ENCODE results near the gene ZSCAN20. TPM values are rescaled to one million over a fixed set of nuclear protein-coding genes. Genes with fewer than 3 reads are reported as not detected.
A peak's percentile ranks its signal among the peaks of the same experiment; 100 is the strongest.

Gene ZSCAN20
- total RNA-seq, 2 experiments from 2014 or later = 3.9 to 4.0 TPM

- intact Hi-C loops (cut with micrococcal nuclease; ENCODE audit: unreplicated experiment) = loop anchor here (5.0 kb wide), 1 partner anchor 110 kb away; no protein-coding TSS in a partner anchor
- Histone ChIP-seq H3K9me2 (ENCODE audit: insufficient read depth, low read length) (no peaks in the 10 kb centered on the region), H4K20me1 (ENCODE audit: insufficient read depth, low read length) (no peaks in the 10 kb centered on the region), H3K4me3 (ENCODE audit: low read depth, low read length, poor library complexity, severe bottlenecking) (no peak overlapping the region), H2AFZ (ENCODE audit: low read length) (no peak overlapping the region), H3K4me1 (ENCODE audit: insufficient read depth, low read length, poor library complexity, severe bottlenecking) (peaks cover 42% of the 10 kb centered on the region), H3K79me2 (ENCODE audit: insufficient read depth, low read depth, low read length) (no peaks in the 10 kb centered on the region), H3K9me3 (ENCODE audit: low read length) (no peaks in the 10 kb centered on the region), H3K4me2 (ENCODE audit: low read length) (peak overlapping the region; percentile 33), H3K36me3 (ENCODE audit: insufficient read depth, low read length) (no peaks in the 10 kb centered on the region), H3K27ac (ENCODE audit: low read depth, low read length, poor library complexity, severe bottlenecking) (no peak overlapping the region)
- DNase-seq (ENCODE audit: low spot score) = no peak
- POLR2A ChIA-PET = interaction anchor here (0.7 to 1.3 kb wide), 2 partner anchors 9 to 1568 kb away, joined by 3 to 4 read pairs; no protein-coding TSS in a partner anchor
- CTCF ChIA-PET (ENCODE audit: unreplicated experiment) = no interaction called here
- no peak for TF ChIP-seq EZH2phosphoT487 (IDR thresholded peaks at IDR 0.05; ENCODE audit: borderline replicate concordance, low read depth, low read length)
- TF ChIP-seq CTCF (conservative IDR thresholded peaks at IDR 0.05; ENCODE audit: low read length) = no peak
- BruUV-seq (replicated peaks) = no TSS peak
Measured at GRCh38 chr1:33462405-33463164, 9.9 kb upstream of the ZSCAN20 start.

- H3K9me3 ChIP-seq (ENCODE audit: low read length) = no peaks in the 10 kb centered on the region
- H3K79me2 ChIP-seq (ENCODE audit: insufficient read depth, low read depth, low read length) = no peaks in the 10 kb centered on the region
- POLR2A ChIA-PET = no interaction called here
- H4K20me1 ChIP-seq (ENCODE audit: insufficient read depth, low read length) = no peaks in the 10 kb centered on the region
- TF ChIP-seq EZH2phosphoT487 (IDR thresholded peaks at IDR 0.05; ENCODE audit: borderline replicate concordance, low read depth, low read length) (no peak), CTCF (conservative IDR thresholded peaks at IDR 0.05; ENCODE audit: low read length) (no peak)
- H3K36me3 ChIP-seq (ENCODE audit: insufficient read depth, low read length) = no peaks in the 10 kb centered on the region
- no peaks in the 10 kb centered on the region for H3K9me2 ChIP-seq (ENCODE audit: insufficient read depth, low read length)
- no peak for DNase-seq (ENCODE audit: low spot score)
- H3K4me1 ChIP-seq (ENCODE audit: insufficient read depth, low read length, poor library complexity, severe bottlenecking) = peaks cover 38% of the 10 kb centered on the region
- no TSS peak for BruUV-seq (replicated peaks)
- no peak overlapping the region for H3K4me2 ChIP-seq (ENCODE audit: low read length)
- H3K4me3 ChIP-seq (ENCODE audit: low read depth, low read length, poor library complexity, severe bottlenecking) = no peak overlapping the region
- CTCF ChIA-PET (ENCODE audit: unreplicated experiment) = no interaction called here
- H2AFZ ChIP-seq (ENCODE audit: low read length) = no peak overlapping the region
- no peak overlapping the region for H3K27ac ChIP-seq (ENCODE audit: low read depth, low read length, poor library complexity, severe bottlenecking)
- intact Hi-C loops (cut with micrococcal nuclease; ENCODE audit: unreplicated experiment) = loop anchor here (5.0 kb wide), 1 partner anchor 112 kb away; no protein-coding TSS in a partner anchor
Measured at GRCh38 chr1:33464552-33464951, 7.9 kb upstream of the ZSCAN20 start.

- no peak overlapping the region for H3K27ac ChIP-seq (ENCODE audit: low read depth, low read length, poor library complexity, severe bottlenecking)
- H3K79me2 ChIP-seq (ENCODE audit: insufficient read depth, low read depth, low read length) = no peaks in the 10 kb centered on the region
- TF ChIP-seq CTCF (conservative IDR thresholded peaks at IDR 0.05; ENCODE audit: low read length) = no peak
- no peak for TF ChIP-seq EZH2phosphoT487 (IDR thresholded peaks at IDR 0.05; ENCODE audit: borderline replicate concordance, low read depth, low read length)
- H3K4me3 ChIP-seq (ENCODE audit: low read depth, low read length, poor library complexity, severe bottlenecking) = no peak overlapping the region
- ChIA-PET POLR2A (no interaction called here), CTCF (ENCODE audit: unreplicated experiment) (no interaction called here)
- H3K36me3 ChIP-seq (ENCODE audit: insufficient read depth, low read length) = no peaks in the 10 kb centered on the region
- no peak overlapping the region for H3K4me2 ChIP-seq (ENCODE audit: low read length)
- H3K9me3 ChIP-seq (ENCODE audit: low read length) = no peaks in the 10 kb centered on the region
- peaks cover 32% of the 10 kb centered on the region for H3K4me1 ChIP-seq (ENCODE audit: insufficient read depth, low read length, poor library complexity, severe bottlenecking)
- intact Hi-C loops (cut with micrococcal nuclease; ENCODE audit: unreplicated experiment) = no loop called here
- no TSS peak for BruUV-seq (replicated peaks)
- no peaks in the 10 kb centered on the region for H4K20me1 ChIP-seq (ENCODE audit: insufficient read depth, low read length)
- no peak for DNase-seq (ENCODE audit: low spot score)
- H3K9me2 ChIP-seq (ENCODE audit: insufficient read depth, low read length) = no peaks in the 10 kb centered on the region
- no peak overlapping the region for H2AFZ ChIP-seq (ENCODE audit: low read length)
Measured at GRCh38 chr1:33465316-33465715, 7.1 kb upstream of the ZSCAN20 start.

Measured in OCI-LY7 (cell line).